LNCaP clone FGC (cell line): ENCODE results near the gene IL6R.

Experiments
- DNase-seq: peaks from one replicate; pipeline ENCODE4 v3.0.0-alpha.2; 2011; ENCODE audit warnings: low read depth
- H3K4me3 ChIP-seq: 2 replicates; pipeline ENCODE4 v1.5.1; 2011; ENCODE audit warnings: mild to moderate bottlenecking, low read depth, low read length, control low read depth
- TF ChIP-seq, protein P1 (sequence below): IDR thresholded peaks from 2 replicates; pipeline ENCODE4 v1.5.1; 2012; ENCODE audit warnings: mild to moderate bottlenecking; ENCODE audit not compliant: control insufficient read depth, insufficient read depth; ENCODE audit errors: extremely low read depth

Gene IL6R

DNA sequence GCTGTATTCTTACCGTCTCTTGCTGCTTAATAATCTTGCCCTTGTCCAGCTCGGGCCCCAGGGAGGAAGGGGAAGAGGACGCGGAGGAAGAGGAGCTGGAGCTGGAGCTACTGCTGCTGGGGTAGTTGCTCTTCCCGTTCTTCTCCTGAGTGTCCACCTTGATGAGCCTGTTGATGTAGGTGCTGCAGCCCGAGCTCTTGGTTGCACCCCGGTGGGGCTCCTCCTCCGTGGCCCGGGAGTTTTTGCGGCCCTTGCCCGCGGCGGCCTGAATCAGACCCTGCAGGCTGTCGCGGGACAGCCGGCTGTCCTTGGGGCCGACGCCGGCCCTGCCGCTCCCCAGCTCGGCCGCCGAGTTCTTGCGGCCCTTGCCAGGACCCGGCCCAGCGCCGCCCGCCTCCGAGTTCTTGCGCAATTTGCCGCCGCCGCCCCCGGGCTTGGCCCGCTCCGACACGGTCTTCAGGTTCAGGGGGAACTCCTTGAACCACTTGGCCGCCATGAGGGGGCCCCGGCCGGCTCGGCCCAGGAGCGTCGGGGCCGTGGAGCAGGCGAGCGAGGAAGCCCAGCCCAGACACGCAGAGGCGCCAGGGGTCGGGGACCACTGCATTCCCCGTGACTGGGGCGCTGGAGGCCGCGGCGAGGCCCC lies 96.4 kb downstream of the IL6R start:
- H3K4me3 ChIP-seq: no peak overlapping the region
- TF ChIP-seq, protein P1, sequence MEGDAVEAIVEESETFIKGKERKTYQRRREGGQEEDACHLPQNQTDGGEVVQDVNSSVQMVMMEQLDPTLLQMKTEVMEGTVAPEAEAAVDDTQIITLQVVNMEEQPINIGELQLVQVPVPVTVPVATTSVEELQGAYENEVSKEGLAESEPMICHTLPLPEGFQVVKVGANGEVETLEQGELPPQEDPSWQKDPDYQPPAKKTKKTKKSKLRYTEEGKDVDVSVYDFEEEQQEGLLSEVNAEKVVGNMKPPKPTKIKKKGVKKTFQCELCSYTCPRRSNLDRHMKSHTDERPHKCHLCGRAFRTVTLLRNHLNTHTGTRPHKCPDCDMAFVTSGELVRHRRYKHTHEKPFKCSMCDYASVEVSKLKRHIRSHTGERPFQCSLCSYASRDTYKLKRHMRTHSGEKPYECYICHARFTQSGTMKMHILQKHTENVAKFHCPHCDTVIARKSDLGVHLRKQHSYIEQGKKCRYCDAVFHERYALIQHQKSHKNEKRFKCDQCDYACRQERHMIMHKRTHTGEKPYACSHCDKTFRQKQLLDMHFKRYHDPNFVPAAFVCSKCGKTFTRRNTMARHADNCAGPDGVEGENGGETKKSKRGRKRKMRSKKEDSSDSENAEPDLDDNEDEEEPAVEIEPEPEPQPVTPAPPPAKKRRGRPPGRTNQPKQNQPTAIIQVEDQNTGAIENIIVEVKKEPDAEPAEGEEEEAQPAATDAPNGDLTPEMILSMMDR: no peak
- DNase-seq: no peak

DNA sequence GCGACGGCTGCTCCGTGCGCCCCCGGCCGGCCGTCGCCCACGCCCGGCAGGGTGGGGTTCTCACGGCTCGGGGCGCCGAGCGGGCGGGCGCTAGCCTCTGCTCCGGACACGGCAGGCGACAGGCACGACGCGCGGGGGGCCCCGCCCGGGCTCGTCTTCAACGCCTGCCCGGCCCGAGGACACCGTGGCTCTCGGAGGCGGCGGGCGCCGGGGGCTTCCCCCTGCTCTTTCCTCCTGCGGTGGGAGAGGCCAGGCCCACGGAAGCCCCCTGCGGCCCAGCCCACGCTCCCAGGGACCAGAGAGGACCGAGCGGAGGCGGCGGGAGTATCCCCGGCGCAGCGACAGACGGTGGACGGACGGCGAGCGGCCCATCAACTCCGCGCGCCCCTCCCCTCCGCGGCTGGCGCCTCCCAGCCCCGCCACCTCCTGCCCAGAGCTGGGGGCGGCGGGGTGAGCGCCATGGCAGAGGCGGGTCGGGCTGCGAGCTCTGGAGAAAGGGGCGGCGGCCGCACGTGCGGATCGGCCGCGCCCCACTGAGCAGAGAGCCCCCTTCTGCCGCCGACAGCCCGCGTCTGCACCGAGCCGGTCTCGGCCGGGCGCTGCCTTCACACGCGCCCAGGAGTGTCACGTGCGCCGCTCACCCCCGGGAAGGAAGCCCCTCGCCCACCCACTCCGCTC lies 97.1 kb downstream of the IL6R start, which contains the start of the genes SHE and TDRD10:
Gene SHE (minus strand): TSS at position 347 of the 678 bp plus-strand sequence. CDS start 386 bp downstream, outside the sequence.
Gene TDRD10 (plus strand): TSS at position 154 of the 678 bp plus-strand sequence. CDS start 4,685 bp downstream, outside the sequence.
- TF ChIP-seq, protein P1: no peak
- no peak for DNase-seq
- H3K4me3 ChIP-seq: no peak within 1 kb of the TSS

DNA sequence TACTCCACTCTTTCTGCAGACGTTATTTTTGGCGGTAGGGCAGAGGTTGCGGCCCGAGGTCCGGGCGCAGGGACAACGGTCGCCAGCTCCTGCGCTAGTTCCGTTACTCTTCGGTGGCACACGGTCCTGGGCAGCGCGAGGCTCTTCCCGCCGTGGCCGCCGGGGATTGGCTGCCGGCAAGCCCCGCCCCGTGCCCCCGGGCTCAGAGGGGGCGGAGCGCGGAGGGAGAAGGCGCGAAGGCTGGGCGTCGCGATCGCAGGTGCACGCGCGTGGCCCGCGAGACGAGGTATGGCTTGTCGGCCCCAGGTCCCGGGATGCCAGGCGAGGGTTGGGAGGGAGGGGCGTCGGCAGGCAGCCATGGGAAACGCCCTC lies 97.6 kb downstream of the IL6R start:
- no peak for DNase-seq
- H3K4me3 ChIP-seq: no peak overlapping the region
- TF ChIP-seq, protein P1: no peak

DNA sequence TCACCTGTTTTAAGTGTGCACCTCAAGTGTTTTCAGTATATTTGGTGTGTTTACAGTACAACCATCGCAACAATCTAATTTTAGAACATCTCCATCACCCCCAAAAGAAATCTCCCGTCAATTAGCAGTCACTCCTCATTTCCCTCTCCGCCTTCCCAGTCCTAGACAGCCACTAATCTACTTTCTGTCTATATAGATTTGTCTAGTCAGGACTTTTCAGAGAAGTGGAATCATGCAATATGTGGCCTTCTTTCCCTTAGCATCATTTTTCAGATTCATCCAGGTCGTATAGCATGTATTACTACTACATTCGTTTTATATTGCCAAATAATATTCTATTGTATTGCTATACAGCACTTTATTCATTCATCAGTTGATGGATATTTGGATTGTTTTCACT lies 98.8 kb downstream of the IL6R start:
- H3K4me3 ChIP-seq: no peak overlapping the region

DNA sequence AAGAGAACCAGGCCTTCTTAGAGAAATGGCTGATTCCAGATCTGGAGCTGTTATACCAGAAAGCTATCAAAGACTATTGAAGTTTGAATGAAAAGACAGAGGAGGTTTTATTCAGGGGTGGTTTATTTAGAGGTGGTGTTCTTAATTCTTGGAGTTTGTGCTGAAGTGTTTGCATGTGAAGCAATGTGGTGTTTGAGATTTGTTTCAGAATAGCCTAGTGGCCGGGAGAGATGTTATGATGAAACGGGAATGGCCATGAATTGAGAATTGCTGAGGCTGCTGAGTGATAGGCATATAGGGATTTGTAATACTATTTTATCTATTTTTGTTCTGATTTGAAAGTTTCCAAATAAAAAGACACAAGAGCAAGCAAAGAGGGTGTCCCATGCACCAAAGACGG lies 107.6 kb downstream of the IL6R start:
- TF ChIP-seq, protein P1: no peak
- no peak for DNase-seq
- H3K4me3 ChIP-seq: no peak overlapping the region

More for the DNA sequence above, 98.8 kb downstream of the IL6R start:
- TF ChIP-seq, protein P1: no peak
- DNase-seq: no peak

DNA sequence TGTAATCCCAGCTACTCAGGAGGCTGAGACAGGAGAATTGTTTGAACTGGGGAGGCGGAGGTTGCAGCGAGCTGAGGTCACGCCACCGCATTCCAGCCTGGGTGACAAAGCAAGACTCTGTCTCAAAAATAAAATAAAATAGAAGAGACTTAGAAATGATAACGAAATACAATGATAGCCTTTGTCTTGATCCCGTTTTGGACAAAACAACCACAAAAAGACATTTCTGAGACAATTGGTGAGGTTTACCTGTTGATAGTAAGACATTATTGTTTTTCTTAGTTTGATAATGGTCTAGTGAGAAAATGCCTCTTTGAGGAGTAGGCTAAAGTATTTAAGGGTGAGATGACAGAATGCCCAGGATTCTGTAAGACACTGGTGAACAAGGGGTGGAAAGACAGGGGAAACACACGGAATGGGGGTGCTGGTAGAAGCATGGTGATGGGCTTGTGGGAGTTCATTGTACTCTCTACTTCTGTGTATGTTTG lies 109.0 kb downstream of the IL6R start:
- no peak for DNase-seq
- TF ChIP-seq, protein P1: no peak
- H3K4me3 ChIP-seq: no peak overlapping the region

DNA sequence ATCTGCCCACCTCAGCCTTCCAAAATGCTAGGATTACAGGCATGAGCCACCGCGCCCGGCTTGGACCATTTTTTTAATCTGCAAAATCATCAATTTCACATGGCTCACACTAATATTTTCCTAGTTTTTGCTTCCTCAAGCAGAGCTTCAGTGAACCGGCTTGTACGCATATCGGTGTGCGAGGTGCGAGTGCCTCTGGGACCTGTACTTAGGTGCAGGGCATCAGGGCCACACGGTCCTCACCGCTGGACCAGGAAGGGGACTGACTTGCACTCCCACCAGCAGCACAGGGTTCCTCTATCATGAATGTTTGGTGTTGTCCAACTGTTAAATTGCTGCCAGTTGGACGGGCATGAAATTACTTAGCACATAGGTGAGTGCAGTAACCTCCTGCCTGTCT lies 112.5 kb downstream of the IL6R start:
- DNase-seq: no peak
- TF ChIP-seq, protein P1: no peak
- no peak overlapping the region for H3K4me3 ChIP-seq
